Activated CD8-positive, alpha-beta T cell treated with anti-CD3 and anti-CD28 coated beads, Interleukin-2, amount 10 ng/mL, durations not matched to agents 7 days and 5 days (primary cell): Measurements from ENCODE around the gene TSTD1. TPM values are rescaled to one million over a fixed set of nuclear protein-coding genes. Genes with fewer than 3 reads are reported as not detected.

Experiments
- ATAC-seq: fragments of 150-1000 bp; cut with Tn5 transposase; one replicate; pipeline ENCODE4 v1.10.0; 2021; ENCODE audit warnings: moderate library complexity
- CTCF ChIA-PET: fragments of 350-600 bp; sonication (Branson Sonifier 250); formaldehyde crosslinking; loops from one replicate; lab custom pipeline; 2021; ENCODE audit warnings: antibody characterized with exemption; lab: Charles Lee
- POLR2A ChIA-PET: fragments of 350-600 bp; sonication (Branson Sonifier 250); formaldehyde crosslinking; loops from one replicate; lab custom pipeline; 2021; ENCODE audit warnings: antibody characterized with exemption; lab: Charles Lee
- DNase-seq: peaks from one replicate; pipeline ENCODE4 v3.0.0-alpha.2; 2020
- H3K27ac Mint-ChIP-seq: one replicate; pipeline ENCODE4 v1.8.0; 2021; ENCODE audit warnings: mild to moderate bottlenecking, mixed read lengths
- H3K27me3 Mint-ChIP-seq: one replicate; pipeline ENCODE4 v1.8.0; 2021; ENCODE audit warnings: low read depth, mixed read lengths
- H3K36me3 Mint-ChIP-seq: one replicate; pipeline ENCODE4 v1.8.0; 2021; ENCODE audit warnings: low read depth, mixed read lengths
- H3K4me1 Mint-ChIP-seq: one replicate; pipeline ENCODE4 v1.8.0; 2021; ENCODE audit warnings: low read depth, mixed read lengths
- H3K4me3 Mint-ChIP-seq: one replicate; pipeline ENCODE4 v1.8.0; 2021; ENCODE audit warnings: mild to moderate bottlenecking, mixed read lengths
- H3K9me3 Mint-ChIP-seq: one replicate; pipeline ENCODE4 v1.8.0; 2022; ENCODE audit warnings: mixed read lengths; ENCODE audit not compliant: insufficient read depth
- total RNA-seq, 2 experiments: library from RNA; stranded (reverse); gene quantifications; one replicate each; pipeline ENCODE4 v1.2.3, GENCODE V29; 2021

The TSTD1 gene
- total RNA-seq, 2 experiments from 2014 or later: 63.2 to 63.3 TPM

- no peak for ATAC-seq
- H3K36me3 Mint-ChIP-seq: no peaks in the 10 kb centered on the region
- POLR2A ChIA-PET: interaction anchor here (1.0 to 1.3 kb wide), 4 partner anchors 10 to 18 kb away, joined by 3 to 4 read pairs (median 4); partner anchors contain the start of gene ARHGAP30
Measured at GRCh38 chr1:161079436-161080110, 40.8 kb upstream of the TSTD1 start.

GRCh38 chr1:161077426-161077825, 38.7 kb upstream of the TSTD1 start:
- Mint-ChIP-seq H3K9me3 (no peaks in the 10 kb centered on the region), H3K27ac (no peak overlapping the region), H3K4me3 (no peak overlapping the region), H3K36me3 (no peaks in the 10 kb centered on the region), H3K27me3 (peaks cover 5% of the 10 kb centered on the region), H3K4me1 (peaks cover 26% of the 10 kb centered on the region)
- POLR2A ChIA-PET: interaction anchor here (0.7 kb wide), 1 partner anchor 28 kb away, joined by 3 read pairs; no protein-coding TSS in a partner anchor
- DNase-seq: no peak
- ATAC-seq: no peak
- CTCF ChIA-PET: interaction anchor here (1.0 to 16.9 kb wide), 3 partner anchors 12 to 32 kb away, joined by 3 to 292 read pairs (median 3); partner anchors contain the start of genes KLHDC9, NECTIN4 and USF1

More at GRCh38 chr1:161079436-161080110, 40.8 kb upstream of the TSTD1 start:
- Mint-ChIP-seq H3K9me3 (no peaks in the 10 kb centered on the region), H3K4me3 (no peak overlapping the region), H3K4me1 (peaks cover 5% of the 10 kb centered on the region), H3K27ac (no peak overlapping the region), H3K27me3 (peaks cover 5% of the 10 kb centered on the region)
- DNase-seq: no peak
- CTCF ChIA-PET: interaction anchor here (2.2 to 16.9 kb wide), 2 partner anchors 9 to 18 kb away, joined by 13 to 292 read pairs; partner anchors contain the start of genes ARHGAP30 and KLHDC9

GRCh38 chr1:161076410-161076809, 37.6 kb upstream of the TSTD1 start:
- ChIA-PET POLR2A (interaction anchor here (1.0 kb wide), 1 partner anchor 8 kb away, joined by 4 read pairs; no protein-coding TSS in a partner anchor), CTCF (interaction anchor here (0.6 to 16.9 kb wide), 4 partner anchors 21 to 90 kb away, joined by 3 to 292 read pairs (median 3); partner anchors contain the start of genes KLHDC9, PPOX and USF1)
- Mint-ChIP-seq H3K4me3 (no peak overlapping the region), H3K4me1 (peaks cover 32% of the 10 kb centered on the region), H3K27ac (no peak overlapping the region), H3K27me3 (peaks cover 5% of the 10 kb centered on the region), H3K9me3 (no peaks in the 10 kb centered on the region), H3K36me3 (no peaks in the 10 kb centered on the region)
- ATAC-seq (no peak), DNase-seq (no peak)

DNA sequence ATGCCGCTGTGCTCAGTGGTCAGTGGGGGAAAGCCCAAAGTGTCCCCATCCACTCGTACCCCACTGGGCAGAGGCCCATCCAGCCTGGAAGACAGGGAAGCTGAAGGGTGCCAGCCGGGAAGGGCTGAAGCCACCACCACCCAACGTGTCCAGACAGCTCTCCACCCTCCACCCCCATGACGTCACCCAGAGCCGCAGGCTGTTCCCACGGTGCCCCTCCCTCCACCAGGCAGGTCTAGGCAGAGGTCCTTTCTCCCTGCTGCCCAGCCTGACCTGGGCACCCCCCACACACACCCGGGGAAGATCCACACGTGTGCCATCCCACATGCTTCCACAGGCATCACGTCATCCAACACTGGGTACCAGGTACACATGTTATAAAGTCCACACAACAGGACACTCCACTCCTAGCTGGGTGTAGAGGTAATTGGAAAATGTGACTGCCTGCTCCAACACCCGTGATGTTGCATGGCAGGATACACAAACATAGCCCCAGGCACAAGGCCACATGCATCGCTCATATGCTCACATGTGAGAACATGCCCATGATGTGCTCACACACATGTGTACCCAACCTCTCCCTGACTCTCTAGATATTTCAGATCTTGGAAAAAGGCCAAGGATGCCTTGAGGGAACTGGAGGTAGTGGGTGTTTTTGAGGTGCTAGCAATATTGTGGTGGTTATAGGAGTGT, 36.1 kb upstream of the TSTD1 start:
- ChIA-PET CTCF (interaction anchor here (1.5 to 16.9 kb wide), 2 partner anchors 22 to 91 kb away, joined by 3 to 292 read pairs; partner anchors contain the start of genes KLHDC9 and PPOX), POLR2A (no interaction called here)
- no peak for ATAC-seq
- Mint-ChIP-seq H3K27me3 (peaks cover 5% of the 10 kb centered on the region), H3K27ac (peak overlapping the region; percentile 25), H3K9me3 (no peaks in the 10 kb centered on the region), H3K4me1 (peaks cover 48% of the 10 kb centered on the region), H3K4me3 (no peak overlapping the region), H3K36me3 (no peaks in the 10 kb centered on the region)
- DNase-seq: no peak

GRCh38 chr1:161073474-161074121, 34.8 kb upstream of the TSTD1 start:
- Mint-ChIP-seq H3K4me3 (no peak overlapping the region), H3K9me3 (no peaks in the 10 kb centered on the region), H3K27me3 (no peaks in the 10 kb centered on the region), H3K27ac (peak overlapping the region; percentile 58), H3K4me1 (peaks cover 48% of the 10 kb centered on the region), H3K36me3 (peaks cover 9% of the 10 kb centered on the region)
- DNase-seq (no peak), ATAC-seq (no peak)
- POLR2A ChIA-PET: interaction anchor here (1.3 to 6.2 kb wide), 2 partner anchors 24 to 28 kb away, joined by 4 to 141 read pairs; partner anchors contain the start of gene USF1
- CTCF ChIA-PET: interaction anchor here (0.6 to 16.9 kb wide), 2 partner anchors 24 to 83 kb away, joined by 3 to 292 read pairs; partner anchors contain the start of gene KLHDC9

DNA sequence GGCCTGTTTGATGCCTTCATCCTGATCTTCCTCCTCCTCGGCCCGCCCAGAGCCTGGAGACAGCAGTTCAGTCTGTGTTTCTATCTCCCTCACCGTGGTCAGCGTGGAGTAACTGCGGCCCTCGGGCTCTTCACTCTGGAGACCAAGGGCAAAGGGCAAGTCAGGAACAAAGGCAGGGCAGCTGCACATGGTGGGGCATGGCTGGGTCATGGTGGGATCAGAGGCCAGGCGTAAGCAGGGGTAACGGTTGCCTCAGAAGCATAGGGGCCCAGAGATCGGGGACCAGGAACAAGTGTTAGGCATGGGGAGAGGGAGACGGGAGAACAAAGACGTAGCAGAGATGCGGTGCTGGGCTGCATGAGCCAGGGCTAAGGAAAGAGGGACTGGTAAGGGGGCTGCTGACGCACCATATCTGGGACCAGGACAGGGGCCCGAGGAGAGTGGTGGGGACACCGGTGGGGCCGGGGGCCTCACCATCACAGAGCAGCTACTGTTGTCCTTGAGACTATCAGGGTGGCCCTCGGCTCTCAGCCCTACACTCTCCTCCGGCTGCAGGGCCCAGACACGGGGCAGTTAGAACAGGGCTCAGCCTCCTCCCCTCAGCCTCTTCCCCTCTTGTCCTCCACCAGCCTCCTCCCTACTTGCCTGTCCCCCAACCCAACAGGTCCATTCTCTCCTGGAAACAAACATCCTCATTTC, 34.1 kb upstream of the TSTD1 start:
- no peak for ATAC-seq
- Mint-ChIP-seq H3K9me3 (no peaks in the 10 kb centered on the region), H3K27me3 (no peaks in the 10 kb centered on the region), H3K27ac (peak overlapping the region; percentile 58), H3K4me1 (peaks cover 52% of the 10 kb centered on the region), H3K4me3 (no peak overlapping the region), H3K36me3 (peaks cover 16% of the 10 kb centered on the region)
- no peak for DNase-seq
- ChIA-PET POLR2A (interaction anchor here (1.3 to 6.2 kb wide), 3 partner anchors 25 to 27 kb away, joined by 4 to 141 read pairs (median 86); partner anchors contain the start of genes KLHDC9 and USF1), CTCF (interaction anchor here (1.1 to 16.9 kb wide), 7 partner anchors 16 to 68 kb away, joined by 4 to 292 read pairs (median 9); partner anchors contain the start of genes KLHDC9, NECTIN4, TSTD1 and USF1)

- Mint-ChIP-seq H3K9me3 (no peaks in the 10 kb centered on the region), H3K4me3 (no peak overlapping the region), H3K27ac (peak overlapping the region; percentile 26), H3K36me3 (peaks cover 25% of the 10 kb centered on the region), H3K4me1 (peaks cover 60% of the 10 kb centered on the region), H3K27me3 (no peaks in the 10 kb centered on the region)
- CTCF ChIA-PET: interaction anchor here (0.5 to 16.9 kb wide), 23 partner anchors 8 to 369 kb away, joined by 3 to 292 read pairs (median 6); partner anchors contain the start of genes DEDD, F11R, KLHDC9 and NECTIN4
- no peak for ATAC-seq
- POLR2A ChIA-PET: interaction anchor here (0.6 to 6.2 kb wide), 7 partner anchors 22 to 97 kb away, joined by 3 to 141 read pairs (median 5); partner anchors contain the start of genes F11R, KLHDC9 and USF1
- peak; percentile 75 for DNase-seq
Measured at GRCh38 chr1:161071886-161072371, 33.2 kb upstream of the TSTD1 start.

DNA sequence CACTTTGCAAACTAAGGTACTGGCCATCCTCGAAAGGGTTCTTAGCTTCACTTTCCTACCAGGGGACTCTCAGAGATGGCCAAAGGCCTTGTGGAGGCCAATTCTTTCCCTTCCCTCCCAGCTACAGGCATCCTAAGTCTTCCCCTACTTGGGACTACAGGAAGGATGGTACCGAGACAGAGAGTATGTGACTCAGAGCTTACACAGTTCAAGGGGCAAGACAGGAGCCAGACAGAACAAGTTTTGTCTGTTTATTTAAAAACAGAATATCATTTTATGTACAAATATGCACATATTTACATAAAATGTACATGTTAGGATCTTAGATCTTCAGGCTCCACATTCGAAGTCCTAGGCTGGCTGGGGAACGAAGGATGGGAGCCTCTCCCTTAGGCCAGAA, 32.0 kb upstream of the TSTD1 start:
- Mint-ChIP-seq H3K4me1 (peaks cover 67% of the 10 kb centered on the region), H3K36me3 (peaks cover 32% of the 10 kb centered on the region), H3K27ac (peak overlapping the region; percentile 99), H3K4me3 (peak overlapping the region; percentile 92), H3K9me3 (no peaks in the 10 kb centered on the region), H3K27me3 (no peaks in the 10 kb centered on the region)
- DNase-seq (no peak), ATAC-seq (no peak)
- POLR2A ChIA-PET: interaction anchor here (1.0 to 6.2 kb wide), 13 partner anchors 9 to 272 kb away, joined by 3 to 141 read pairs (median 6); partner anchors contain the start of genes DEDD, F11R, KLHDC9 and NDUFS2
- CTCF ChIA-PET: interaction anchor here (0.6 to 16.9 kb wide), 23 partner anchors 9 to 368 kb away, joined by 3 to 292 read pairs (median 7); partner anchors contain the start of genes KLHDC9, NIT1, PFDN2 and PPOX

DNA sequence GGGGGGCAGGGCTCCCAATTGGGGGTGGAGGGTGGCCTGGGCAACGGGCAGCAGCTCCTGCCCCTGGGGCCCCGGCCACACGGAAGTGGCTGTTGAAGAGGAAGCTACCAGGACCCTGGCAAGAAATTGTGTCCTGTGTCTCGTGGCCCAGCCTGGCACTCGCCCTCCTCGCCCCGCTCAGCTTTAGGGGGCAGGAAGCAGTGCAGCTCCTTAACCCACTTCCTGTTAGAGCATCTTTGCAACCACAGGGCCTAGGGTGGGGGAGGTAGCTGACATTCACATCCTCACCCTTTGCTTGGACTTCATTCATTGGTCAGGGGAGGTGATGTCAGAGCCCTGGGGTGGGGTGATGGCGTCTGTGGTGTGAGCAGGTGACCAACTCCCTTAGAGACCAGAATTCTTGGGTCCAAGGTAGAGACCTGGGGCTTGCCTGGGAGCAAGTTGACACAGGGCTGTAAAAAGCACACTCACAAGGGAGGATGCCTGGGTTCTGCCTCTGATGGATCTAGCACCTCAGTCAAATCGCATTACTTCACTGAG, 31.0 kb upstream of the TSTD1 start, which contains the start of gene ARHGAP30:
Gene ARHGAP30 (minus strand): TSS at position 161 of the 540 bp plus-strand sequence. CDS start 267 bp downstream, outside the sequence.
- Mint-ChIP-seq H3K27ac (peak within 1 kb of the TSS; percentile 99), H3K27me3 (no peaks in the 10 kb centered on the region), H3K9me3 (no peaks in the 10 kb centered on the region), H3K36me3 (peaks cover 36% of the 10 kb centered on the region), H3K4me1 (peaks cover 71% of the 10 kb centered on the region), H3K4me3 (peak within 1 kb of the TSS; percentile 92)
- CTCF ChIA-PET: interaction anchor here (0.5 to 16.9 kb wide), 17 partner anchors 10 to 241 kb away, joined by 3 to 292 read pairs (median 9); partner anchors contain the start of genes KLHDC9, PPOX, TSTD1 and USF1
- POLR2A ChIA-PET: interaction anchor here (0.5 to 6.2 kb wide), 27 partner anchors 9 to 370 kb away, joined by 3 to 141 read pairs (median 5); partner anchors contain the start of genes CD48, DEDD, F11R and KLHDC9
- DNase-seq (peak; percentile 96), ATAC-seq (peak; percentile 78)
